ENCODE data around the gene RNF224. TPM values are rescaled to one million over a fixed set of nuclear protein-coding genes. Genes with fewer than 3 reads are reported as not detected.

The RNF224 gene
- total and polyA plus RNA-seq, 10 of the 15 experiments (the other 5 are each of a cell fraction or from before 2014, with no cell fraction given), result not detected

GRCh38 chr9:137222190-137223077, 4.9 kb upstream of the RNF224 start, which contains the start of gene RNF208 (continued):
- TF ChIP-seq RUNX3 (IDR thresholded peaks at IDR 0.05; ENCODE audit: low read length) (no peak), IKZF1 (conservative IDR thresholded peaks at IDR 0.05) (peak; percentile 32; the same call in 1 of the 2 replicates), MEF2B (IDR thresholded peaks at IDR 0.05; ENCODE audit: partially characterized antibody, poor library complexity, severe bottlenecking) (peak; percentile 29), CBX3 (IDR thresholded peaks at IDR 0.05; ENCODE audit: borderline replicate concordance, low read depth) (no peak), POU2F2 (IDR thresholded peaks at IDR 0.05; ENCODE audit: borderline replicate concordance, low read depth, low read length) (no peak)

GRCh38 chr9:137223078-137223970, 4.0 kb upstream of the RNF224 start:
- in situ Hi-C loops (cut with MboI) (no loop called here), intact Hi-C loops (cut with micrococcal nuclease; ENCODE audit: unreplicated experiment) (loop anchor here (2.0 to 10.0 kb wide), 3 partner anchors 23 to 179 kb away; partner anchors contain the start of genes ANAPC2, NPDC1, SSNA1 and TPRN)
- Histone ChIP-seq H3K27ac (ENCODE audit: control insufficient read depth, insufficient read depth) (peak overlapping the region; percentile 73), H3K4me3 (peak overlapping the region; percentile 93), H3K79me2 (ENCODE audit: control insufficient read depth, insufficient read depth, low read length) (no peaks in the 10 kb centered on the region), H3K4me2 (ENCODE audit: control insufficient read depth, insufficient read depth) (peak overlapping the region; percentile 98), H2AFZ (ENCODE audit: control insufficient read depth, low read depth, low read length) (peak overlapping the region; percentile 85), H3K27me3 (replicated peaks in 1 of 2; ENCODE audit: control insufficient read depth in 2 of 2, insufficient read depth in 2 of 2, low read length in 1 of 2) (no peaks in the 10 kb centered on the region), H3K36me3 (ENCODE audit: control insufficient read depth in 2 of 2, insufficient read depth in 2 of 2, low read length in 1 of 2) (peaks cover 0 to 2% of the 10 kb centered on the region in 2 experiments; a peak in 1 of 4 replicates), H3K9me3 (replicated peaks; ENCODE audit: control insufficient read depth, insufficient read depth, low read length) (no peaks in the 10 kb centered on the region), H3K9ac (ENCODE audit: control insufficient read depth, insufficient read depth, low read length) (peak overlapping the region; percentile 79), H4K20me1 (ENCODE audit: control insufficient read depth, insufficient read depth) (no peaks in the 10 kb centered on the region), H3K4me1 (ENCODE audit: control insufficient read depth, insufficient read depth, low read length) (peaks cover 16% of the 10 kb centered on the region)
- FAIRE-seq (peak; percentile 99), ATAC-seq (peak; percentile 87), DNase-seq (ENCODE audit: low read depth, low spot score) (peak; percentile 93)
- no TSS peak for BruUV-seq (replicated peaks)
- RAD21 ChIA-PET (ENCODE audit: unreplicated experiment), result interaction anchor here (0.5 to 3.5 kb wide), 21 partner anchors 11 to 352 kb away, joined by 3 to 34 read pairs (median 6); partner anchors contain the start of genes ANAPC2, NDOR1, NPDC1 and SSNA1
- WGBS (ENCODE audit: insufficient coverage, insufficient replicate concordance, low lambda C conversion rate, missing lambda C conversion rate), result 1% methylated on average over 56 of the region's 63 CpGs
- SMC1A ChIA-PET (ENCODE audit: uncharacterized antibody, unreplicated experiment), result interaction anchor here (0.8 to 3.3 kb wide), 10 partner anchors 13 to 108 kb away, joined by 3 to 18 read pairs (median 4); partner anchors contain the start of genes TPRN and TUBB4B
- POLR2A ChIA-PET, result interaction anchor here (0.6 to 5.5 kb wide), 28 partner anchors 11 to 447 kb away, joined by 3 to 68 read pairs (median 6); partner anchors contain the start of genes ANAPC2, EXD3, LCN12 and LRRC26
- CTCF ChIA-PET, result interaction anchor here (0.7 to 6.4 kb wide), 17 partner anchors 12 to 437 kb away, joined by 3 to 52 read pairs (median 6); partner anchors contain the start of genes ANAPC2, MAN1B1, NDOR1 and SAPCD2
- TF ChIP-seq EGR1 (IDR thresholded peaks at IDR 0.05; ENCODE audit: borderline replicate concordance in 1 of 2, low read depth in 2 of 2, low read length in 2 of 2), result no peak; a peak in 1 of 3 replicates
- TF ChIP-seq TAF1 (IDR thresholded peaks at IDR 0.05; ENCODE audit: borderline replicate concordance, low read depth, low read length), result peak; percentile 71; the same call in 1 of the 2 replicates
- peak; percentile 53; the same call in 1 of the 2 replicates for TF ChIP-seq CHD2 (IDR thresholded peaks at IDR 0.05; ENCODE audit: borderline replicate concordance, low read depth, low read length)
- no peak for TF ChIP-seq BCLAF1 (IDR thresholded peaks at IDR 0.05)
- TF ChIP-seq TBL1XR1 (IDR thresholded peaks at IDR 0.05; ENCODE audit: low read depth, low read length), result 0 out of 2 replicates have a peak, but pooled peaks have one; percentile 17
- TF ChIP-seq POLR2AphosphoS5 (IDR thresholded peaks at IDR 0.05; ENCODE audit: low read length), result peak; percentile 80
- TF ChIP-seq GABPA (IDR thresholded peaks at IDR 0.05; ENCODE audit: low read depth), result peak; percentile 95
- peak; percentile 79 for TF ChIP-seq POLR2A (IDR thresholded peaks at IDR 0.05; ENCODE audit: low read depth, low read length)
- TF ChIP-seq BRCA1 (IDR thresholded peaks at IDR 0.05; ENCODE audit: low read depth, low read length), result no peak
- TF ChIP-seq IRF3 (IDR thresholded peaks at IDR 0.05), result no peak
- no peak for TF ChIP-seq TARDBP (IDR thresholded peaks at IDR 0.05; ENCODE audit: borderline replicate concordance)

All from GM12878 (cell line).